ENCODE measurements around the gene CMTM4.

The CMTM4 gene

DNA sequence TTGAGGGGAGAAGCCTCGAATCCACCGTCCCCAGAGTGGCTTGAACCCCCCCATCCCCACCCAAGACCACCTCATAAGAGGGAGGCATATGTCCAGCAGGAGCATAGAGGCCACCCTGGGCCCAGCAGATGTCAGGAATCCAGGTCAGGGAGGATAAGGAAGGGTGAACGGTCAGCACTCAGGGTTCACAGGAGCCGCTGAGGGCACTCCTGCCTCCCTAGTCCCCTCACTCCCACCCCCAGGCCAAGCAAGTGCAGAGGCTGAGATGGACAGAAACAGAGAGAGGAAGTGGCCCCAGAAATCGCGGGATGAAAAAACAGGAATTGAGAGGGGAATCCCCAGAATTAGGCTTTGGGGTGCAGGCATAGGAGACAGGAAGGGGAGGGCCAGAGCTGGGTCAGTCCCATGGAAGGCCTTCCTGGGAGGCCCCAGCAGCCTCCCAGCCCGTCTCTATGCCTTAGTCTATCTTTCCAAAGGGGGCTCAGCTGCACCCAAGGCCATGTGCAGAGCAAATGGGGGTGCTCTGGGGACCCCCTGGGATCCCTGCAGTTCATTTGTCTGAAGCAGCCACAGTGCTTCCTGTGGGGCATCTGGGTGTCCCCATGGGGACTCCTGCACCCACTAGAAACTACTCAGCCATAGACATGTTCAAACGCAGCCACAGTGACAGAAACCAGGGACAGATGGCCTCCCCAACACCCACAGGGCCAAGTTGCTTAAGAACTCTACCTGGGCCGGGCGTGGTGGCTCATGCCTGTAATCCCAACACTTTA lies 90.4 kb downstream of the CMTM4 start:
- Histone ChIP-seq H2BK15ac (ENCODE audit: low read length) (no peak overlapping the region), H3K27ac (replicated peaks; ENCODE audit: low read length) (no peak overlapping the region), H3K14ac (ENCODE audit: low read length) (no peak overlapping the region), H2BK120ac (ENCODE audit: low read depth, low read length) (peak overlapping the region; percentile 66), H3K79me1 (ENCODE audit: low read depth, low read length) (peaks cover 28% of the 10 kb centered on the region), H2AK5ac (ENCODE audit: low read depth, low read length) (peak overlapping the region; percentile 100), H2BK12ac (ENCODE audit: low read length) (no peak overlapping the region), H4K91ac (ENCODE audit: low read depth, low read length, poor library complexity) (no peak overlapping the region), H3K18ac (ENCODE audit: low read length) (peak overlapping the region; percentile 94), H4K8ac (ENCODE audit: low read depth, low read length) (no peak overlapping the region), H3K4me3 (ENCODE audit: low read length in 2 of 2) (peak overlapping the region; percentile 48 to 80), H3K4ac (ENCODE audit: low read length) (no peak overlapping the region), H2BK5ac (ENCODE audit: low read length) (peak overlapping the region; percentile 2), H3K4me2 (ENCODE audit: insufficient read depth, low read length, poor library complexity, severe bottlenecking) (peak overlapping the region; percentile 92), H3K27me3 (ENCODE audit: control insufficient read depth in 3 of 3, insufficient read depth in 3 of 3, low read depth in 1 of 3, low read length in 3 of 3) (no peaks in the 10 kb centered on the region), H3K23ac (ENCODE audit: low read depth, low read length, poor library complexity) (peak overlapping the region; percentile 89), H3K9me3 (replicated peaks in 1 of 2; ENCODE audit: control insufficient read depth in 2 of 2, insufficient read depth in 1 of 2, low read depth in 1 of 2, low read length in 2 of 2) (no peaks in the 10 kb centered on the region), H3K9ac (ENCODE audit: low read depth, low read length, poor library complexity) (peak overlapping the region; percentile 94), H2AFZ (ENCODE audit: low read length) (no peak overlapping the region), H3K4me1 (ENCODE audit: control insufficient read depth in 2 of 2, insufficient read depth in 1 of 2, low read depth in 1 of 2, low read length in 2 of 2) (peaks cover 12 to 20% of the 10 kb centered on the region in 2 donors), H3K36me3 (replicated peaks in 1 of 2; ENCODE audit: control insufficient read depth in 2 of 2, insufficient read depth in 2 of 2, low read length in 2 of 2) (peaks cover 26 to 46% of the 10 kb centered on the region in 2 donors)
- no CpG with 5 or more reads among the region's 10 CpGs for WGBS, 2 donors (ENCODE audit: extremely low coverage in 2 of 2, insufficient read length in 2 of 2, insufficient replicate concordance in 1 of 2)
- no peak for DNase-seq (ENCODE audit: low spot score)

DNA sequence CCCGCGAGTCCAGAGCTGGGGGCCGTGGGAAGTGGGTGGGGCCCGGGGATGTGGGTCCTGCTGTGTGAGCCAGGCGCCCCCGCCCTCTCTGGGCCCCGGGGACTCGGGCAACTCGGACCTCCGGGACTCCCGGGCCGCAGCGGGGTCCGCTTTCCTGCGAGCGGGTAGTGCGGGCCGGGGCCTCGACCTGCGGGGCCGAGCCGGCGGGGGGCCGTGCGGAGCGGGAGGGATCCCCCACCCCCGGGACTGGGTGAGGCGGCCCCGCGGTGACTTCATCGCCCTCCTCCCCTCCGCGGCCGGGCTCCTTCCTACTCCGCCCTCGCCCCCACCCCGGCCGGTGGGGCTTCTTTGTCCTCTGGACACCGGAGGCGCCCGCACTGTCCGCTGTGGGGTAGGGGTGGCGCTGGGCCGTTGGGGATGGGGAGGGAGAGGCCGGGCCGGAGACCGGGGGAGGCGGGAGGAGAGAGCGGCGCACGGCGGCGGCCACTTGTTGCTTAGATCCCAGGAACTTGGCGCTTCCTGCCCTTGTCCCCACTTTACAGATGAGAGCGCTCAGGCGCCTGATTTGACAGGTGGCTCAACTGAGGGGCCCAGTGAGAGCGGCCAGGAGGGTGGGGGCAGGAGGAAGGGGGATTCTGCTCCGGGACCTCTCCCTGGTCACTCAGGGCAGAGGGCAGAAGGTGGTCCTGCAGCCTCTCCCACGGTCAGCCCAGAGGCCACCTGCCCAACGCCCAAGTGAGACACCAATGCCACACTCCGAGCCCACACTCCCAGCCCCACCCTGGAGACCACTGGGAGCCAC lies 91.2 kb downstream of the CMTM4 start:
- Histone ChIP-seq H2BK5ac (ENCODE audit: low read length) (peak overlapping the region; percentile 2), H3K18ac (ENCODE audit: low read length) (peak overlapping the region; percentile 94), H3K4me3 (ENCODE audit: low read length in 2 of 2) (peak overlapping the region; percentile 48 to 80), H3K9ac (ENCODE audit: low read depth, low read length, poor library complexity) (peak overlapping the region; percentile 94), H3K4ac (ENCODE audit: low read length) (peak overlapping the region; percentile 97), H2BK120ac (ENCODE audit: low read depth, low read length) (peak overlapping the region; percentile 66), H3K14ac (ENCODE audit: low read length) (peak overlapping the region; percentile 84), H3K27ac (replicated peaks; ENCODE audit: low read length) (peak overlapping the region; percentile 65), H2AFZ (ENCODE audit: low read length) (peak overlapping the region; percentile 90), H4K91ac (ENCODE audit: low read depth, low read length, poor library complexity) (no peak overlapping the region), H3K27me3 (ENCODE audit: control insufficient read depth in 3 of 3, insufficient read depth in 3 of 3, low read depth in 1 of 3, low read length in 3 of 3) (no peaks in the 10 kb centered on the region), H3K79me1 (ENCODE audit: low read depth, low read length) (peaks cover 26% of the 10 kb centered on the region), H3K4me1 (ENCODE audit: control insufficient read depth in 2 of 2, insufficient read depth in 1 of 2, low read depth in 1 of 2, low read length in 2 of 2) (peaks cover 12 to 20% of the 10 kb centered on the region in 2 donors), H4K8ac (ENCODE audit: low read depth, low read length) (no peak overlapping the region), H3K23ac (ENCODE audit: low read depth, low read length, poor library complexity) (peak overlapping the region; percentile 89), H2BK12ac (ENCODE audit: low read length) (no peak overlapping the region), H2BK15ac (ENCODE audit: low read length) (no peak overlapping the region), H3K9me3 (replicated peaks in 1 of 2; ENCODE audit: control insufficient read depth in 2 of 2, insufficient read depth in 1 of 2, low read depth in 1 of 2, low read length in 2 of 2) (no peaks in the 10 kb centered on the region), H3K4me2 (ENCODE audit: insufficient read depth, low read length, poor library complexity, severe bottlenecking) (peak overlapping the region; percentile 92), H3K36me3 (replicated peaks in 1 of 2; ENCODE audit: control insufficient read depth in 2 of 2, insufficient read depth in 2 of 2, low read length in 2 of 2) (peaks cover 21 to 38% of the 10 kb centered on the region in 2 donors), H2AK5ac (ENCODE audit: low read depth, low read length) (peak overlapping the region; percentile 100)
- DNase-seq (ENCODE audit: low spot score) = peak; percentile 54
- WGBS, 2 donors (ENCODE audit: extremely low coverage in 2 of 2, insufficient read length in 2 of 2, insufficient replicate concordance in 1 of 2) = no CpG with 5 or more reads among the region's 61 CpGs

DNA sequence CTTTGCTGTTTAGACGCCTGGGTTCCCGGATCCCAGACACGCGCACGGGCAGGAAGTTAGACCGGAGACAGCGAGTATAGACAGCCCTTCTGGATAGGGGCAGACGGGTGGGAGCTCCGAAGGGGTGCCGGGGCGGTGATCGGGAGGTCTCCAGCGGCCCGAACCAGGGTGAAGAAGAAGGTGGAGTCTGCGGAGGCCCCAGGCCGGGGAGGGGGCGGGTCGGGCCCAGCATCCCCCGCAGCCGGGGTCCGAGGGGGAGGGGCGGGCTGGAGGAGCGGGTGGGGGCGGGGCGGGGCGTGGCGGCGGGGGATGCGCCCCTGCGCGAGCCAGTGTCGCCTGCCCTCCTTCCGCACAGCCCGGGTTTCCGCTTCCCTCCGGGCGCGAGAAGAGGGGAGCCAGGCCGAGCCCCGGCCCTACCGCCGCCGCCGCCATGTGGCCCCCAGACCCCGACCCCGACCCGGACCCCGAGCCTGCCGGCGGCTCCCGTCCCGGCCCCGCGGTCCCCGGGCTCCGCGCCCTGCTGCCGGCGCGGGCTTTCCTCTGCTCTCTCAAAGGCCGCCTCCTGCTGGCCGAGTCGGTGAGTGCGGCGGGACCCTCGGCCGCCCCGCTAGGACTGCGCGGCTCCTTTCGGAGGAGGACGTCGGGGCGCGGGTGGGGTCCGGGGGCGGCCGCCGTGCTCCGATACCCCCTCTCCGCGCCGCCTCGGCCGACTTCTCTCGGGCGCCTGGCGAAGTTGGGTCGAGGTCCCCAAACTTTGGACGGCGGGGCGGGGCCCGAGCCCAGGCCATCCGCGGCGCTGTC lies 92.0 kb downstream of the CMTM4 start, which contains the start of gene CMTM3:
Gene CMTM3 (plus strand): TSS at position 329 of the 801 bp plus-strand sequence. CDS start 102 bp downstream, at position 431.
- Histone ChIP-seq H2BK120ac (ENCODE audit: low read depth, low read length) (peak within 1 kb of the TSS; percentile 66), H2AK5ac (ENCODE audit: low read depth, low read length) (peak within 1 kb of the TSS; percentile 100), H3K4me2 (ENCODE audit: insufficient read depth, low read length, poor library complexity, severe bottlenecking) (peak within 1 kb of the TSS; percentile 92), H3K27ac (replicated peaks; ENCODE audit: low read length) (peak within 1 kb of the TSS; percentile 98), H3K4me3 (ENCODE audit: low read length in 2 of 2) (peak within 1 kb of the TSS; percentile 48 to 88), H2AFZ (ENCODE audit: low read length) (peak within 1 kb of the TSS; percentile 98), H4K91ac (ENCODE audit: low read depth, low read length, poor library complexity) (no peak within 1 kb of the TSS), H2BK5ac (ENCODE audit: low read length) (peak within 1 kb of the TSS; percentile 2), H2BK15ac (ENCODE audit: low read length) (peak within 1 kb of the TSS; percentile 1), H3K79me1 (ENCODE audit: low read depth, low read length) (peaks cover 19% of the 10 kb centered on the region), H3K23ac (ENCODE audit: low read depth, low read length, poor library complexity) (peak within 1 kb of the TSS; percentile 89), H3K4ac (ENCODE audit: low read length) (peak within 1 kb of the TSS; percentile 97), H3K9ac (ENCODE audit: low read depth, low read length, poor library complexity) (peak within 1 kb of the TSS; percentile 94), H3K4me1 (ENCODE audit: control insufficient read depth in 2 of 2, insufficient read depth in 1 of 2, low read depth in 1 of 2, low read length in 2 of 2) (peaks cover 12 to 20% of the 10 kb centered on the region in 2 donors), H3K36me3 (replicated peaks in 1 of 2; ENCODE audit: control insufficient read depth in 2 of 2, insufficient read depth in 2 of 2, low read length in 2 of 2) (peaks cover 13 to 30% of the 10 kb centered on the region in 2 donors), H3K27me3 (ENCODE audit: control insufficient read depth in 3 of 3, insufficient read depth in 3 of 3, low read depth in 1 of 3, low read length in 3 of 3) (no peaks in the 10 kb centered on the region), H3K14ac (ENCODE audit: low read length) (peak within 1 kb of the TSS; percentile 84), H3K9me3 (replicated peaks in 1 of 2; ENCODE audit: control insufficient read depth in 2 of 2, insufficient read depth in 1 of 2, low read depth in 1 of 2, low read length in 2 of 2) (no peaks in the 10 kb centered on the region), H3K18ac (ENCODE audit: low read length) (peak within 1 kb of the TSS; percentile 94), H2BK12ac (ENCODE audit: low read length) (peak within 1 kb of the TSS; percentile 31), H4K8ac (ENCODE audit: low read depth, low read length) (no peak within 1 kb of the TSS)
- no CpG with 5 or more reads among the region's 96 CpGs for WGBS, 2 donors (ENCODE audit: extremely low coverage in 2 of 2, insufficient read length in 2 of 2, insufficient replicate concordance in 1 of 2)
- peak; percentile 74 for DNase-seq (ENCODE audit: low spot score)

Data from neuronal stem cell (in vitro differentiated cells).